Neural cell (in vitro differentiated cells): ENCODE results near the gene GLMN. TPM values are rescaled to one million over a fixed set of nuclear protein-coding genes. Genes with fewer than 3 reads are reported as not detected.

Experiments used
- H2AFZ ChIP-seq: fragments of 200-600, 300-800 bp; sonication (generic), shearing (Covaris generic); 2 replicates; pipeline ENCODE4 v1.6.0; 2014; ENCODE audit warnings: low read depth, mild to moderate bottlenecking, antibody characterized with exemption, low read length, moderate library complexity
- H3F3A ChIP-seq: fragments of 200-600 bp; shearing (Covaris generic); 2 replicates; pipeline ENCODE4 v1.6.1; 2016; ENCODE audit warnings: mild to moderate bottlenecking, moderate library complexity, mixed read lengths, antibody characterized with exemption, low read length; ENCODE audit not compliant: insufficient read depth, poor library complexity, severe bottlenecking
- H3K27ac ChIP-seq: fragments of 200-600, 300-800 bp; sonication (generic), shearing (Covaris generic); 2 replicates; pipeline ENCODE4 v1.5.1; 2014; ENCODE audit warnings: mild to moderate bottlenecking, low read length, moderate library complexity
- H3K27me3 ChIP-seq: fragments of 300-800, 200-600 bp; sonication (generic), shearing (Covaris generic); 2 replicates; pipeline ENCODE4 v1.6.0; 2014; ENCODE audit warnings: mild to moderate bottlenecking, low read depth, low read length, moderate library complexity; ENCODE audit not compliant: insufficient read depth
- H3K36me3 ChIP-seq: fragments of 300-800, 200-600 bp; sonication (generic), shearing (Covaris generic); 2 replicates; pipeline ENCODE4 v1.5.1; 2014; ENCODE audit warnings: mild to moderate bottlenecking, antibody characterized with exemption, low read length, moderate library complexity; ENCODE audit not compliant: insufficient read depth
- H3K4me2 ChIP-seq: fragments of 300-800, 200-600 bp; sonication (generic), shearing (Covaris generic); 2 replicates; pipeline ENCODE4 v1.6.0; 2014; ENCODE audit warnings: mild to moderate bottlenecking, low read length
- H3K4me3 ChIP-seq: fragments of 300-800, 200-600 bp; sonication (generic), shearing (Covaris generic); 2 replicates; pipeline ENCODE4 v1.5.1; 2014; ENCODE audit warnings: mild to moderate bottlenecking, low read length, moderate library complexity
- H3K79me2 ChIP-seq: fragments of 200-600 bp; shearing (Covaris generic); replicated peaks from 2 replicates; pipeline ENCODE4 v1.6.0; 2014; ENCODE audit warnings: mild to moderate bottlenecking, low read length, moderate library complexity; ENCODE audit not compliant: insufficient read depth
- H3K9ac ChIP-seq: fragments of 300-800, 200-600 bp; sonication (generic), shearing (Covaris generic); 2 replicates; pipeline ENCODE4 v1.6.1; 2016; ENCODE audit warnings: mild to moderate bottlenecking, low read length, mixed read lengths
- H3K9me2 ChIP-seq: fragments of 200-600 bp; shearing (Covaris generic); 2 replicates; pipeline ENCODE4 v1.6.1; 2016; ENCODE audit warnings: mild to moderate bottlenecking, low read length, mixed read lengths; ENCODE audit not compliant: insufficient read depth
- H3K9me3 ChIP-seq: fragments of 200-600, 300-800 bp; sonication (generic), shearing (Covaris generic); 2 replicates; pipeline ENCODE4 v1.6.1; 2016; ENCODE audit warnings: mild to moderate bottlenecking, mixed run types, low read length, moderate library complexity, mixed read lengths
- H4K20me1 ChIP-seq: fragments of 200-600 bp; shearing (Covaris generic); 2 replicates; pipeline ENCODE4 v1.6.1; 2016; ENCODE audit warnings: mild to moderate bottlenecking, mixed run types; ENCODE audit not compliant: insufficient read depth
- EP300 ChIP-seq: fragments of 450-650 bp; conservative IDR thresholded peaks from 2 replicates; pipeline ENCODE4 v1.6.1; 2014; ENCODE audit warnings: antibody characterized with exemption, mild to moderate bottlenecking, moderate library complexity; ENCODE audit not compliant: poor library complexity, severe bottlenecking
- EZH2 ChIP-seq: fragments of 200-600, 300-800 bp; shearing (Covaris generic), sonication (generic); IDR thresholded peaks from 2 replicates; pipeline ENCODE4 v1.6.1; 2014; ENCODE audit warnings: antibody characterized with exemption, low read length, borderline replicate concordance, mild to moderate bottlenecking; ENCODE audit not compliant: insufficient read depth, poor library complexity, severe bottlenecking
- MXI1 ChIP-seq: fragments of 450-650 bp; conservative IDR thresholded peaks from 2 replicates; pipeline ENCODE4 v1.6.1; 2014; ENCODE audit warnings: antibody characterized with exemption, mild to moderate bottlenecking; ENCODE audit not compliant: poor library complexity, severe bottlenecking
- POLR2AphosphoS5 ChIP-seq: IDR thresholded peaks from 2 replicates; pipeline ENCODE4 v1.6.1; 2012
- RAD21 ChIP-seq: fragments of 450-650 bp; conservative IDR thresholded peaks from 2 replicates; pipeline ENCODE4 v1.6.1; 2014; ENCODE audit warnings: antibody characterized with exemption, mild to moderate bottlenecking, moderate library complexity
- SMC3 ChIP-seq: fragments of 450-650 bp; conservative IDR thresholded peaks from 2 replicates; pipeline ENCODE4 v1.6.1; 2014; ENCODE audit warnings: antibody characterized with exemption, mild to moderate bottlenecking, moderate library complexity; ENCODE audit not compliant: poor library complexity
- TAF1 ChIP-seq: IDR thresholded peaks from 2 replicates; pipeline ENCODE4 v1.6.1; 2012; ENCODE audit warnings: low read depth
- polyA plus RNA-seq: library from polyadenylated mRNA; depleted of rRNA; stranded (reverse); fragments of >200 nt; gene quantifications from 2 replicates; pipeline ENCODE4 v1.2.3, GENCODE V29; 2014
- TF ChIP-seq, protein P1 (sequence below): IDR thresholded peaks from 2 replicates; pipeline ENCODE4 v1.6.1; 2012; ENCODE audit warnings: borderline replicate concordance
- TF ChIP-seq, protein P2 (sequence below): fragments of 450-650 bp; IDR thresholded peaks from 2 replicates; pipeline ENCODE4 v1.5.1; 2014; ENCODE audit warnings: antibody characterized with exemption, mild to moderate bottlenecking, moderate library complexity; ENCODE audit not compliant: poor library complexity, severe bottlenecking

GLMN gene
- polyA plus RNA-seq, 1 donor from 2014 or later, result 40.2 TPM

DNA sequence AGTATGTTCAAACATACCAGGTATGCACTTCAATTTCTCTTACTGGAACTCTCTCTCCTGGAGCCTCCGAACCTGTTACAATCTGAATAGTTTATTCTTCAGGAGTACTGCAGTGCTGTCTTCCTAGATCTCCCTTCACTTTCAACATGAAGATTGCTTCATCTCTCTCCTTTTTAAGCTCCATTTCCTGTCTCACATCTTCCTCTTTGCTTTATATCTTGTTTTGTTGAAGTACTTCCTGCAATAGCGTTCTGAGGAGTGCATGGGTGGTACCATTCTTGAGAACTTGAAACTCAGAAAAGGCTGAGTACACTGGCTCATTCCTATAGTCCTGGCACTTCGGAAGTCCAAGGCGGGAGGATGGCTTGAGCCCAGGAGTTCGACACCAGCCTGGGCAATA, 96.8 kb downstream of the GLMN start:
- Histone ChIP-seq H3F3A (no peaks in the 10 kb centered on the region), H3K36me3 (no peaks in the 10 kb centered on the region), H3K9me2 (no peaks in the 10 kb centered on the region), H3K9ac (no peak overlapping the region), H3K79me2 (no peaks in the 10 kb centered on the region), H3K4me3 (no peak overlapping the region), H3K27ac (no peak overlapping the region), H3K9me3 (no peaks in the 10 kb centered on the region), H3K27me3 (no peaks in the 10 kb centered on the region), H3K4me2 (no peak overlapping the region), H4K20me1 (no peaks in the 10 kb centered on the region), H2AFZ (no peak overlapping the region)
- TF ChIP-seq EP300 (no peak), SMC3 (no peak), EZH2 (no peak), RAD21 (no peak), POLR2AphosphoS5 (no peak), MXI1 (no peak), TAF1 (no peak)
- TF ChIP-seq, protein P1, sequence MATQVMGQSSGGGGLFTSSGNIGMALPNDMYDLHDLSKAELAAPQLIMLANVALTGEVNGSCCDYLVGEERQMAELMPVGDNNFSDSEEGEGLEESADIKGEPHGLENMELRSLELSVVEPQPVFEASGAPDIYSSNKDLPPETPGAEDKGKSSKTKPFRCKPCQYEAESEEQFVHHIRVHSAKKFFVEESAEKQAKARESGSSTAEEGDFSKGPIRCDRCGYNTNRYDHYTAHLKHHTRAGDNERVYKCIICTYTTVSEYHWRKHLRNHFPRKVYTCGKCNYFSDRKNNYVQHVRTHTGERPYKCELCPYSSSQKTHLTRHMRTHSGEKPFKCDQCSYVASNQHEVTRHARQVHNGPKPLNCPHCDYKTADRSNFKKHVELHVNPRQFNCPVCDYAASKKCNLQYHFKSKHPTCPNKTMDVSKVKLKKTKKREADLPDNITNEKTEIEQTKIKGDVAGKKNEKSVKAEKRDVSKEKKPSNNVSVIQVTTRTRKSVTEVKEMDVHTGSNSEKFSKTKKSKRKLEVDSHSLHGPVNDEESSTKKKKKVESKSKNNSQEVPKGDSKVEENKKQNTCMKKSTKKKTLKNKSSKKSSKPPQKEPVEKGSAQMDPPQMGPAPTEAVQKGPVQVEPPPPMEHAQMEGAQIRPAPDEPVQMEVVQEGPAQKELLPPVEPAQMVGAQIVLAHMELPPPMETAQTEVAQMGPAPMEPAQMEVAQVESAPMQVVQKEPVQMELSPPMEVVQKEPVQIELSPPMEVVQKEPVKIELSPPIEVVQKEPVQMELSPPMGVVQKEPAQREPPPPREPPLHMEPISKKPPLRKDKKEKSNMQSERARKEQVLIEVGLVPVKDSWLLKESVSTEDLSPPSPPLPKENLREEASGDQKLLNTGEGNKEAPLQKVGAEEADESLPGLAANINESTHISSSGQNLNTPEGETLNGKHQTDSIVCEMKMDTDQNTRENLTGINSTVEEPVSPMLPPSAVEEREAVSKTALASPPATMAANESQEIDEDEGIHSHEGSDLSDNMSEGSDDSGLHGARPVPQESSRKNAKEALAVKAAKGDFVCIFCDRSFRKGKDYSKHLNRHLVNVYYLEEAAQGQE, result no peak
- TF ChIP-seq, protein P2, sequence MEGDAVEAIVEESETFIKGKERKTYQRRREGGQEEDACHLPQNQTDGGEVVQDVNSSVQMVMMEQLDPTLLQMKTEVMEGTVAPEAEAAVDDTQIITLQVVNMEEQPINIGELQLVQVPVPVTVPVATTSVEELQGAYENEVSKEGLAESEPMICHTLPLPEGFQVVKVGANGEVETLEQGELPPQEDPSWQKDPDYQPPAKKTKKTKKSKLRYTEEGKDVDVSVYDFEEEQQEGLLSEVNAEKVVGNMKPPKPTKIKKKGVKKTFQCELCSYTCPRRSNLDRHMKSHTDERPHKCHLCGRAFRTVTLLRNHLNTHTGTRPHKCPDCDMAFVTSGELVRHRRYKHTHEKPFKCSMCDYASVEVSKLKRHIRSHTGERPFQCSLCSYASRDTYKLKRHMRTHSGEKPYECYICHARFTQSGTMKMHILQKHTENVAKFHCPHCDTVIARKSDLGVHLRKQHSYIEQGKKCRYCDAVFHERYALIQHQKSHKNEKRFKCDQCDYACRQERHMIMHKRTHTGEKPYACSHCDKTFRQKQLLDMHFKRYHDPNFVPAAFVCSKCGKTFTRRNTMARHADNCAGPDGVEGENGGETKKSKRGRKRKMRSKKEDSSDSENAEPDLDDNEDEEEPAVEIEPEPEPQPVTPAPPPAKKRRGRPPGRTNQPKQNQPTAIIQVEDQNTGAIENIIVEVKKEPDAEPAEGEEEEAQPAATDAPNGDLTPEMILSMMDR, result no peak

Other genes starting within 250 kb of the GLMN start
- gene SETSIP, start 223.6 kb downstream of the GLMN start, polyA plus RNA-seq, result not detected in 2 replicates
- 36.6 and 38.6 TPM in 2 replicates for gene BTBD8, start 218.6 kb downstream of the GLMN start, polyA plus RNA-seq
- not detected in 2 replicates for gene C1orf146, start 81.1 kb downstream of the GLMN start, polyA plus RNA-seq
- 9.3 and 13.1 TPM in 2 replicates for gene RPAP2, start 72 bp upstream of the GLMN start, polyA plus RNA-seq
- not detected in 2 replicates for gene GFI1, start 187.9 kb upstream of the GLMN start, polyA plus RNA-seq